ENCODE measurements around the gene CAMK2D.
"Not testable (repeated sequence)": the region's sequence is repeated elsewhere in the genome, so short reads cannot be mapped to it uniquely, and the experiment has no call there.

CAMK2D gene

GRCh38 chr4:113730467-113731216 is 30.9 kb downstream of the CAMK2D start:
- no peak for DNase-seq (ENCODE audit: low read depth)

GRCh38 chr4:113727802-113728201 is 33.7 kb downstream of the CAMK2D start:
- DNase-seq (ENCODE audit: low read depth): no peak

- no peak for DNase-seq (ENCODE audit: low read depth)
Measured at GRCh38 chr4:113725963-113726362, 35.6 kb downstream of the CAMK2D start.

GRCh38 chr4:113718252-113718651 is 43.3 kb downstream of the CAMK2D start:
- no peak for DNase-seq (ENCODE audit: low read depth)

- DNase-seq (ENCODE audit: low read depth): no peak
Measured at GRCh38 chr4:113711883-113712662, 49.5 kb downstream of the CAMK2D start.

GRCh38 chr4:113708250-113708649 is 53.3 kb downstream of the CAMK2D start:
- DNase-seq (ENCODE audit: low read depth): no peak

GRCh38 chr4:113707048-113707447 is 54.5 kb downstream of the CAMK2D start:
- DNase-seq (ENCODE audit: low read depth): no peak

- DNase-seq (ENCODE audit: low read depth): not testable (repeated sequence)
Measured at GRCh38 chr4:113705097-113705496, 56.4 kb downstream of the CAMK2D start.

- DNase-seq (ENCODE audit: low read depth): not testable (repeated sequence)
Measured at GRCh38 chr4:113702596-113702995, 58.9 kb downstream of the CAMK2D start.

GRCh38 chr4:113701169-113701568 is 60.4 kb downstream of the CAMK2D start:
- no peak for DNase-seq (ENCODE audit: low read depth)

- no peak for DNase-seq (ENCODE audit: low read depth)
Measured at GRCh38 chr4:113700602-113701150, 60.9 kb downstream of the CAMK2D start.

- DNase-seq (ENCODE audit: low read depth): no peak
Measured at GRCh38 chr4:113699772-113700171, 61.8 kb downstream of the CAMK2D start.

GRCh38 chr4:113697429-113697828 is 64.1 kb downstream of the CAMK2D start:
- DNase-seq (ENCODE audit: low read depth): no peak

GRCh38 chr4:113695328-113696169 is 66.0 kb downstream of the CAMK2D start:
- no peak for DNase-seq (ENCODE audit: low read depth)

- DNase-seq (ENCODE audit: low read depth): no peak
Measured at GRCh38 chr4:113694008-113694407, 67.5 kb downstream of the CAMK2D start.

- no peak for DNase-seq (ENCODE audit: low read depth)
Measured at GRCh38 chr4:113692809-113693411, 68.6 kb downstream of the CAMK2D start.

GRCh38 chr4:113691676-113692075 is 69.9 kb downstream of the CAMK2D start:
- DNase-seq (ENCODE audit: low read depth): no peak

- no peak for DNase-seq (ENCODE audit: low read depth)
Measured at GRCh38 chr4:113689394-113689793, 72.1 kb downstream of the CAMK2D start.

GRCh38 chr4:113687067-113687718 is 74.3 kb downstream of the CAMK2D start:
- no peak for DNase-seq (ENCODE audit: low read depth)

GRCh38 chr4:113685157-113685556 is 76.4 kb downstream of the CAMK2D start:
- not testable (repeated sequence) for DNase-seq (ENCODE audit: low read depth)

GRCh38 chr4:113684534-113685091 is 76.9 kb downstream of the CAMK2D start:
- DNase-seq (ENCODE audit: low read depth): no peak
